Gastrocnemius medialis (tissue), 4 donors: ENCODE data around the gene PRX.

Experiments used
- POLR2A ChIP-seq, 2 donors: fragments of 450-650 bp; IDR thresholded peaks; one replicate each; pipeline ENCODE4 v1.6.1; 2017; ENCODE audit warnings: antibody characterized with exemption in 2 of 2, mild to moderate bottlenecking in 2 of 2, moderate library complexity in 2 of 2
- TF ChIP-seq, protein P1 (sequence below), 5 experiments: fragments of 450-650 bp in 3 of 5; fragments of 200-600 bp in 2 of 5; sonication (generic) in 2 of 5; IDR thresholded peaks in 4 of 5; conservative IDR thresholded peaks in 1 of 5; 1 replicate in 4 of 5; 2 replicates in 1 of 5; pipeline ENCODE4 v1.5.1; 2016 to 2019; ENCODE audit warnings: antibody characterized with exemption in 5 of 5, mild to moderate bottlenecking in 3 of 5, moderate library complexity in 3 of 5

GRCh38 chr19:40360020-40360707, 53.0 kb downstream of the PRX start:
- TF ChIP-seq POLR2A (IDR thresholded peaks at IDR 0.05): no peak
- TF ChIP-seq, protein P1, sequence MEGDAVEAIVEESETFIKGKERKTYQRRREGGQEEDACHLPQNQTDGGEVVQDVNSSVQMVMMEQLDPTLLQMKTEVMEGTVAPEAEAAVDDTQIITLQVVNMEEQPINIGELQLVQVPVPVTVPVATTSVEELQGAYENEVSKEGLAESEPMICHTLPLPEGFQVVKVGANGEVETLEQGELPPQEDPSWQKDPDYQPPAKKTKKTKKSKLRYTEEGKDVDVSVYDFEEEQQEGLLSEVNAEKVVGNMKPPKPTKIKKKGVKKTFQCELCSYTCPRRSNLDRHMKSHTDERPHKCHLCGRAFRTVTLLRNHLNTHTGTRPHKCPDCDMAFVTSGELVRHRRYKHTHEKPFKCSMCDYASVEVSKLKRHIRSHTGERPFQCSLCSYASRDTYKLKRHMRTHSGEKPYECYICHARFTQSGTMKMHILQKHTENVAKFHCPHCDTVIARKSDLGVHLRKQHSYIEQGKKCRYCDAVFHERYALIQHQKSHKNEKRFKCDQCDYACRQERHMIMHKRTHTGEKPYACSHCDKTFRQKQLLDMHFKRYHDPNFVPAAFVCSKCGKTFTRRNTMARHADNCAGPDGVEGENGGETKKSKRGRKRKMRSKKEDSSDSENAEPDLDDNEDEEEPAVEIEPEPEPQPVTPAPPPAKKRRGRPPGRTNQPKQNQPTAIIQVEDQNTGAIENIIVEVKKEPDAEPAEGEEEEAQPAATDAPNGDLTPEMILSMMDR (IDR thresholded peaks at IDR 0.05 in 4 of 5, conservative IDR thresholded peaks at IDR 0.05 in 1 of 5): no peak
